Measurements from ENCODE around the gene OTUD7B. TPM values are rescaled to one million over a fixed set of nuclear protein-coding genes. Genes with fewer than 3 reads are reported as not detected.
A peak's percentile ranks its signal among the peaks of the same experiment; 100 is the strongest.

OTUD7B gene
- total RNA-seq, 1 experiment from 2014 or later: 23.5 TPM

DNA sequence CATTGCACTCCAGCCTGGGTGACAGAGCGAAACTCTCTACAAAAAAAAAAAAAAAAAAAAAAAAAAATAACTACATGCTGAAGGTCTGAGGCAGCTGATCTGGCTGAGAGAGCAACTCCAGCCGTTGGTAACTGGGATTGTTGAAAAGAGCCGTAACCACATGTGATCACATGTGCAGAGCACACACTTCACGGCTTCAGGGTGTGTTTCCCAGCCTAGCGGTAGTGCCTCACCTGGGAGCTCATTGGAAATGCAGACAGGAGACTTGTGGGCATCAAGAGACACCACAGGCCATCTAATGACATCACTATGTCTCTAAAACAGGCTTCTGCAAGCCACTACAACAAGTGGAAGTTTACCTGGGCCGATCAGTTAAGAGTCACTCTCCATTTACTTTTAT lies 11.8 kb upstream of the OTUD7B start:
- H4K8ac ChIP-seq (replicated peaks; ENCODE audit: insufficient read length, low read depth, low read length): no peak overlapping the region
- Mint-ChIP-seq H3K9me3 (no peaks in the 10 kb centered on the region), H3K27ac (peak overlapping the region in 1 of 3 experiments; percentile 88; a peak in 1 of 7 replicates), H3K36me3 (ENCODE audit: insufficient read depth in 1 of 3, low read depth in 3 of 3) (no peaks in the 10 kb centered on the region), H3K4me1 (peaks cover 9 to 14% of the 10 kb centered on the region in 2 experiments), H3K4me3 (peak overlapping the region in 1 of 2 experiments; percentile 34; a peak in 1 of 5 replicates), H3K27me3 (ENCODE audit: low read depth) (no peaks in the 10 kb centered on the region; the same call in 1 of the 2 replicates)
- H3K23ac ChIP-seq (ENCODE audit: insufficient read length, low read depth, low read length): no peak overlapping the region
- H2AK5ac ChIP-seq (ENCODE audit: insufficient read length, low read length): no peak overlapping the region
- H2BK20ac ChIP-seq (ENCODE audit: low read depth, low read length, poor library complexity, severe bottlenecking): no peak overlapping the region
- no peak overlapping the region for H2BK15ac ChIP-seq (ENCODE audit: low read depth, low read length)
- TF ChIP-seq, protein P1, sequence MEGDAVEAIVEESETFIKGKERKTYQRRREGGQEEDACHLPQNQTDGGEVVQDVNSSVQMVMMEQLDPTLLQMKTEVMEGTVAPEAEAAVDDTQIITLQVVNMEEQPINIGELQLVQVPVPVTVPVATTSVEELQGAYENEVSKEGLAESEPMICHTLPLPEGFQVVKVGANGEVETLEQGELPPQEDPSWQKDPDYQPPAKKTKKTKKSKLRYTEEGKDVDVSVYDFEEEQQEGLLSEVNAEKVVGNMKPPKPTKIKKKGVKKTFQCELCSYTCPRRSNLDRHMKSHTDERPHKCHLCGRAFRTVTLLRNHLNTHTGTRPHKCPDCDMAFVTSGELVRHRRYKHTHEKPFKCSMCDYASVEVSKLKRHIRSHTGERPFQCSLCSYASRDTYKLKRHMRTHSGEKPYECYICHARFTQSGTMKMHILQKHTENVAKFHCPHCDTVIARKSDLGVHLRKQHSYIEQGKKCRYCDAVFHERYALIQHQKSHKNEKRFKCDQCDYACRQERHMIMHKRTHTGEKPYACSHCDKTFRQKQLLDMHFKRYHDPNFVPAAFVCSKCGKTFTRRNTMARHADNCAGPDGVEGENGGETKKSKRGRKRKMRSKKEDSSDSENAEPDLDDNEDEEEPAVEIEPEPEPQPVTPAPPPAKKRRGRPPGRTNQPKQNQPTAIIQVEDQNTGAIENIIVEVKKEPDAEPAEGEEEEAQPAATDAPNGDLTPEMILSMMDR (conservative IDR thresholded peaks at IDR 0.05): no peak
- H2BK120ac ChIP-seq (ENCODE audit: low read depth, low read length, poor library complexity, severe bottlenecking): no peak overlapping the region
- H3K18ac ChIP-seq (ENCODE audit: insufficient read length, low read depth, low read length): no peak overlapping the region
- no peak overlapping the region for H4K5ac ChIP-seq (ENCODE audit: insufficient read length, low read depth, low read length)
- no peak overlapping the region for H3T11ph ChIP-seq (ENCODE audit: low read length)
- no peak overlapping the region for H2AFZ ChIP-seq (ENCODE audit: low read length)
- no CpG with 5 or more reads among the region's 6 CpGs for WGBS (ENCODE audit: extremely low coverage, insufficient read length, low lambda C conversion rate)
- no peaks in the 10 kb centered on the region for H3K23me2 ChIP-seq (ENCODE audit: insufficient read length, low read depth, low read length, poor library complexity, severe bottlenecking)
- no peaks in the 10 kb centered on the region for H3K9me3 ChIP-seq (ENCODE audit: control insufficient read depth, low read depth, low read length)
- no peak overlapping the region for H2BK12ac ChIP-seq (ENCODE audit: insufficient read length, low read depth, low read length)
- H3K14ac ChIP-seq (ENCODE audit: insufficient read depth, low read length): no peak overlapping the region
- H4K91ac ChIP-seq (ENCODE audit: insufficient read length, low read depth, low read length): no peak overlapping the region
- H3K4ac ChIP-seq (ENCODE audit: low read depth, low read length): no peak overlapping the region
- no peak overlapping the region for H3K27ac ChIP-seq (ENCODE audit: insufficient read length, low read depth, low read length)
- H3K79me1 ChIP-seq (ENCODE audit: insufficient read depth, low read depth, low read length, poor library complexity, severe bottlenecking): no peaks in the 10 kb centered on the region
- no peak overlapping the region for H3K4me2 ChIP-seq (ENCODE audit: insufficient read depth, insufficient read length, low read length)
- no peak overlapping the region for H3K56ac ChIP-seq (ENCODE audit: insufficient read length, low read depth, low read length)
- no peak overlapping the region for H2BK5ac ChIP-seq (ENCODE audit: insufficient read length, low read length)
- H3K27me3 ChIP-seq (ENCODE audit: insufficient read depth, low read length): no peaks in the 10 kb centered on the region
- H3K4me1 ChIP-seq (ENCODE audit: insufficient read depth, low read length): no peaks in the 10 kb centered on the region; the same call in 1 of the 2 replicates
- no peaks in the 10 kb centered on the region for H4K20me1 ChIP-seq (ENCODE audit: control insufficient read depth, insufficient read depth, insufficient read length)
- no peak overlapping the region for H3K9ac ChIP-seq (ENCODE audit: extremely low read depth, insufficient read length, low read length)
- no peaks in the 10 kb centered on the region for H3K79me2 ChIP-seq (ENCODE audit: insufficient read depth, low read length)
- DNase-seq: peak; percentile 54
